Effector CD8-positive, alpha-beta T cell (primary cell): ENCODE measurements around the gene CTH.
"Not testable (repeated sequence)": the region's sequence is repeated elsewhere in the genome, so short reads cannot be mapped to it uniquely, and the experiment has no call there.

ENCODE experiments used
- DNase-seq: peaks from one replicate; lab custom pipeline; 2025; lab: John Stamatoyannopoulos, UW

CTH gene

GRCh38 chr1:70409136-70409535 is 1.9 kb upstream of the CTH start:
- no peak for DNase-seq

GRCh38 chr1:70411360-70411844 is 334 bp downstream of the CTH start:
- no peak for DNase-seq

- DNase-seq: no peak
These were observed 4.8 kb downstream of the CTH start for GRCh38 chr1:70415882-70416281.

GRCh38 chr1:70418973-70419734 is 8.1 kb downstream of the CTH start:
- not testable (repeated sequence) for DNase-seq

GRCh38 chr1:70420320-70420719 is 9.3 kb downstream of the CTH start:
- DNase-seq: no peak

GRCh38 chr1:70426154-70427131 is 15.4 kb downstream of the CTH start:
- DNase-seq: no peak

GRCh38 chr1:70427976-70428375 is 16.9 kb downstream of the CTH start:
- no peak for DNase-seq

GRCh38 chr1:70429219-70429618 is 18.2 kb downstream of the CTH start:
- DNase-seq: no peak

GRCh38 chr1:70429757-70430156 is 18.7 kb downstream of the CTH start:
- DNase-seq: no peak

- no peak for DNase-seq
These were observed 20.2 kb downstream of the CTH start for GRCh38 chr1:70431317-70431716.

- DNase-seq: no peak
These were observed 20.8 kb downstream of the CTH start for GRCh38 chr1:70431874-70432273.

GRCh38 chr1:70434253-70434859 is 23.3 kb downstream of the CTH start:
- DNase-seq: no peak

- DNase-seq: no peak
These were observed 25.7 kb downstream of the CTH start for GRCh38 chr1:70436622-70437251.

- DNase-seq: no peak
These were observed 27.5 kb downstream of the CTH start for GRCh38 chr1:70438529-70438928.

- no peak for DNase-seq
These were observed 29.7 kb downstream of the CTH start for GRCh38 chr1:70440642-70441391.

GRCh38 chr1:70441392-70442035 is 30.4 kb downstream of the CTH start:
- DNase-seq: no peak

GRCh38 chr1:70442490-70442889 is 31.4 kb downstream of the CTH start:
- no peak for DNase-seq

GRCh38 chr1:70443739-70444138 is 32.7 kb downstream of the CTH start:
- DNase-seq: no peak

- DNase-seq: no peak
These were observed 38.0 kb downstream of the CTH start for GRCh38 chr1:70449049-70449448.

- DNase-seq: not testable (repeated sequence)
These were observed 41.3 kb downstream of the CTH start for GRCh38 chr1:70452164-70452939.
